Measurements from ENCODE around the gene HLCS.

The HLCS gene

GRCh38 chr21:36729310-36729970 lies 237.0 kb downstream of the HLCS start:
- Histone ChIP-seq H3K27ac (ENCODE audit: low read depth, low read length) (no peak overlapping the region), H3K27me3 (ENCODE audit: control insufficient read depth in 1 of 2, insufficient read depth in 2 of 2, low read length in 2 of 2) (peaks cover 0 to 6% of the 10 kb centered on the region in 2 donors), H3K36me3 (ENCODE audit: insufficient read depth, low read length) (no peaks in the 10 kb centered on the region)

DNA sequence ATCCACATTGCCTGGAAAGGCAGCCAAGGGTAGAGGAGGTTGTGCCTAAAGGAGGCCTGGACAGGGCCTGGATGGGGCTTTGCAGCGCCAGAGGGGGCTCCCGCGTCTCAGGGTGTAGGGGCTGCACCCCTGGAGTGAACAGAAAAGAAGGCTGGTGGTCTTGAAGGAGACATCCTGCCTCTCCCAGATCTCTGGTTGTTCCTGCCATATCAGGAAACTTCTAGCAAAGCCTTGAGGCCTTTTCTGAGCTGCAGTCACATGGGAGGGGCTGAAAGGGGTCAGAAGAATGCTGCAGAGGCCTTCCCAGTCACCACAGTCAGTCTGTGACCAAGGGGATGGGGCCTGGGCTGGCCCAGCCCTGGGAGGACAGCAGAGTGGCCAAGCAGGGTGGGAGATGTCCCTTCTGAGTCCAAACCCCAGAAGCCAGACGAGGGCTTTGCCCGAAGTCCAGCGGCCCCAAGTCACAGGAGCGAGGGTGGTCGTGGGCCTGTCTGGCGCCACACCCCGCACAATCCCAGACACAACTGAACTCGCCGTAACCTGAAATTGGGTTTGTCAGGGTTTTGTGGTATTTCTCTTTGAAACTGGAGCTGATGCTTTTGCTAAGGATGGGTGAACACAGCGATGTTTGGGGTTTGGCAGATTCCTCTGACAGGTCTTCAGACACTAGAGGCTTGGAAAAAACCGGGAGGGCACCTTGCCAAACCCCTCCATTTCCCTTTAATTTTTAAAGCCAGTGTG lies 237.9 kb downstream of the HLCS start:
- H3K4me3 ChIP-seq (ENCODE audit: low read depth in 1 of 2, low read length in 2 of 2): no peak overlapping the region
- H3K27me3 ChIP-seq (ENCODE audit: control insufficient read depth in 1 of 2, insufficient read depth in 2 of 2, low read length in 2 of 2): peaks cover 0 to 4% of the 10 kb centered on the region in 2 donors
- H3K4me1 ChIP-seq (ENCODE audit: insufficient read depth, low read length): no peaks in the 10 kb centered on the region
- no peak overlapping the region for H3K9ac ChIP-seq (ENCODE audit: low read length)
- H3K36me3 ChIP-seq (ENCODE audit: insufficient read depth, low read length): no peaks in the 10 kb centered on the region
- H3K9me3 ChIP-seq (ENCODE audit: low read length): no peaks in the 10 kb centered on the region
- no peak overlapping the region for H3K27ac ChIP-seq (ENCODE audit: low read depth, low read length)

More at GRCh38 chr21:36729310-36729970, 237.0 kb downstream of the HLCS start:
- H3K9ac ChIP-seq (ENCODE audit: low read length): no peak overlapping the region
- no peak overlapping the region for H3K4me3 ChIP-seq (ENCODE audit: low read depth in 1 of 2, low read length in 2 of 2)
- H3K9me3 ChIP-seq (ENCODE audit: low read length): no peaks in the 10 kb centered on the region
- H3K4me1 ChIP-seq (ENCODE audit: insufficient read depth, low read length): no peaks in the 10 kb centered on the region

GRCh38 chr21:36727866-36728265 lies 238.6 kb downstream of the HLCS start:
- no peak overlapping the region for H3K9ac ChIP-seq (ENCODE audit: low read length)
- no peak overlapping the region for H3K4me3 ChIP-seq (ENCODE audit: low read depth in 1 of 2, low read length in 2 of 2)
- peaks cover 0 to 4% of the 10 kb centered on the region in 2 donors for H3K27me3 ChIP-seq (ENCODE audit: control insufficient read depth in 1 of 2, insufficient read depth in 2 of 2, low read length in 2 of 2)
- no peak overlapping the region for H3K27ac ChIP-seq (ENCODE audit: low read depth, low read length)
- H3K36me3 ChIP-seq (ENCODE audit: insufficient read depth, low read length): no peaks in the 10 kb centered on the region
- H3K4me1 ChIP-seq (ENCODE audit: insufficient read depth, low read length): no peaks in the 10 kb centered on the region
- no peaks in the 10 kb centered on the region for H3K9me3 ChIP-seq (ENCODE audit: low read length)

GRCh38 chr21:36725793-36726386 lies 240.6 kb downstream of the HLCS start:
- no peaks in the 10 kb centered on the region for H3K4me1 ChIP-seq (ENCODE audit: insufficient read depth, low read length)
- no peaks in the 10 kb centered on the region for H3K36me3 ChIP-seq (ENCODE audit: insufficient read depth, low read length)
- H3K9ac ChIP-seq (ENCODE audit: low read length): no peak overlapping the region
- H3K4me3 ChIP-seq (ENCODE audit: low read depth in 1 of 2, low read length in 2 of 2): no peak overlapping the region
- H3K27ac ChIP-seq (ENCODE audit: low read depth, low read length): no peak overlapping the region
- no peaks in the 10 kb centered on the region for H3K9me3 ChIP-seq (ENCODE audit: low read length)
- peaks cover 0 to 7% of the 10 kb centered on the region in 2 donors for H3K27me3 ChIP-seq (ENCODE audit: control insufficient read depth in 1 of 2, insufficient read depth in 2 of 2, low read length in 2 of 2)

- Histone ChIP-seq H3K9ac (ENCODE audit: low read length) (no peak overlapping the region), H3K27me3 (ENCODE audit: control insufficient read depth in 1 of 2, insufficient read depth in 2 of 2, low read length in 2 of 2) (peaks cover 0 to 5% of the 10 kb centered on the region in 2 donors), H3K4me1 (ENCODE audit: insufficient read depth, low read length) (no peaks in the 10 kb centered on the region), H3K27ac (ENCODE audit: low read depth, low read length) (no peak overlapping the region), H3K9me3 (ENCODE audit: low read length) (no peaks in the 10 kb centered on the region), H3K36me3 (ENCODE audit: insufficient read depth, low read length) (no peaks in the 10 kb centered on the region), H3K4me3 (ENCODE audit: low read depth in 1 of 2, low read length in 2 of 2) (no peak overlapping the region)
Measured at GRCh38 chr21:36724660-36725059, 241.8 kb downstream of the HLCS start.

DNA sequence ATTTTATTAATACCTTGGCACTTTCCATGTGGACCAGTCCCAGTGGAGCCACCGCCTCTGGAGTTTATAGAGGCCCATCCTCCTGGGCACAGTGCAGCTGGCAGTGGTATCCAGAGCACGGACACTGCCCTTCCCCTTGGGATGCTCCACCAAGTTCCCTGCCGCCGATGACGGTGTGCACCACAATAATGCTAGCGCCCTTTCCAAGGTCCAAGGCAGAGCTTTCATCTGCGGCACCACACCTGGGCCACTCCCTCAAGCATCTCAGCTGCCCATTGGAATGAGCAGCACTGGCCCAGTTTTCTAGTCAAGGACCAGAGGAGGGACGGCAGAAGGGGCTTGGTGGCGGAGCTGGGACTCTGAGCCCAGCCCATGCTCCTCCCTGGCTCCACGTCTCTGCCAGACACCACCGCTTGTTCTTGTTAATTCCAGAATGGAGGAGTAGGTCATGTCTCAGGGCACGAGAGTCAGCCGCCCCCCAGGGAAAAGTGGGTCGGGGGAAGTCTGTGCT lies 243.0 kb downstream of the HLCS start:
- H3K36me3 ChIP-seq (ENCODE audit: insufficient read depth, low read length): no peaks in the 10 kb centered on the region
- no peak overlapping the region for H3K9ac ChIP-seq (ENCODE audit: low read length)
- no peaks in the 10 kb centered on the region for H3K4me1 ChIP-seq (ENCODE audit: insufficient read depth, low read length)
- no peak overlapping the region for H3K27ac ChIP-seq (ENCODE audit: low read depth, low read length)
- no peak overlapping the region for H3K4me3 ChIP-seq (ENCODE audit: low read depth in 1 of 2, low read length in 2 of 2)
- peaks cover 0 to 10% of the 10 kb centered on the region in 2 donors for H3K27me3 ChIP-seq (ENCODE audit: control insufficient read depth in 1 of 2, insufficient read depth in 2 of 2, low read length in 2 of 2)
- no peaks in the 10 kb centered on the region for H3K9me3 ChIP-seq (ENCODE audit: low read length)

DNA sequence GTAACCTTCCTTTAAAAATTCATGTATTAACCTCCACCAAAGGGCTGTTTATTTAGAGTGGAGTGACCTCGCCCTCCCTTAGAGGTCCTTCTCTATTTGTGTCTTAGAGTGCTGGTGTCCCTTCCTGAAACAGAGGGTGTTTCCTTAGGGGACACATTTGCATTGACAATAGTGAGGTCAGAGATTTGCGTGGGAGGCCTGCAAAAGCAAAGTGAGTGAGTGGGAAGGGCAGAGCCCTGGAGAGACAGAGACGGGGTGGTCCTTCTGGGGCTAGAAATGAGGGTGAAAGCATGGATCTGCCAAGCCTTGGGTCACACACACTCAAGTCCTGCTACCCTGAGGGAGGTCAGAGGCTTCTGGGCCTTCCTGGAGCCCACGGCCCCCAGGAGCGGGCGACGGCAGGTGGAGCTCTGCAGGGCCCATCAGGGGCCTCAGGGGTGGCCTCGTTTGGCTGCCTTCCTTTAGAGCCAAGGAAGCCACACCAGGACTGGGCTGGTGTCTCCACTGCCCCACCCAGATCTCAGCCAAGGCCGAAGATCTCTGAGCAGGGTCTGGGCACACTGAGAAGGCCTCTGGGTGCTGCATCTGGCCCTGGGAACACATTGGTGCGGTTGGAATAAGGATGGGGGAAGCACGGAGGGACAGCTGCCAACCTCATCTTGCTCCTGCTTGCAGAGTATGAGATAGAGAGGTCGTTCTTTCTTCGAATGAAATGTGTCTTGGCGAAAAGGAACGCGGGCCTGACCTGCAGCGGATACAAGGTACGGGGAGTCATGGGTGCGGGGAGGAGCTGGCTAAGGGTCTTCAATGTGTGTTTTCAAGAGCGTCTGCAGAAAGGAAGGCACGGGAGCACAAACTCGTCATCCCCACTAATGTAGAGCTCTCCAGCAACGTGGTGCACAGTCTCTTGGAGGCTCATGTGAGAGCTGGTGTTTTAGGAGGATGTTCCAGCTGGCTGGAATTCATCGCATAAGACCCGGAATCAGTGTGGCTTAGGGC lies 243.8 kb downstream of the HLCS start:
- Histone ChIP-seq H3K9me3 (ENCODE audit: low read length) (no peaks in the 10 kb centered on the region), H3K4me1 (ENCODE audit: insufficient read depth, low read length) (no peaks in the 10 kb centered on the region), H3K27me3 (ENCODE audit: control insufficient read depth in 1 of 2, insufficient read depth in 2 of 2, low read length in 2 of 2) (peaks cover 0 to 16% of the 10 kb centered on the region in 2 donors), H3K36me3 (ENCODE audit: insufficient read depth, low read length) (no peaks in the 10 kb centered on the region), H3K4me3 (ENCODE audit: low read depth in 1 of 2, low read length in 2 of 2) (no peak overlapping the region), H3K27ac (ENCODE audit: low read depth, low read length) (no peak overlapping the region), H3K9ac (ENCODE audit: low read length) (no peak overlapping the region)

GRCh38 chr21:36721817-36722216 lies 244.7 kb downstream of the HLCS start:
- H3K36me3 ChIP-seq (ENCODE audit: insufficient read depth, low read length): no peaks in the 10 kb centered on the region
- H3K9me3 ChIP-seq (ENCODE audit: low read length): no peaks in the 10 kb centered on the region
- H3K4me3 ChIP-seq (ENCODE audit: low read depth in 1 of 2, low read length in 2 of 2): no peak overlapping the region
- no peak overlapping the region for H3K9ac ChIP-seq (ENCODE audit: low read length)
- H3K27me3 ChIP-seq (ENCODE audit: control insufficient read depth in 1 of 2, insufficient read depth in 2 of 2, low read length in 2 of 2): peaks cover 3 to 24% of the 10 kb centered on the region in 2 donors
- H3K27ac ChIP-seq (ENCODE audit: low read depth, low read length): no peak overlapping the region
- no peaks in the 10 kb centered on the region for H3K4me1 ChIP-seq (ENCODE audit: insufficient read depth, low read length)

GRCh38 chr21:36719614-36720013 lies 246.9 kb downstream of the HLCS start:
- Histone ChIP-seq H3K4me3 (ENCODE audit: low read depth in 1 of 2, low read length in 2 of 2) (no peak overlapping the region), H3K9ac (ENCODE audit: low read length) (no peak overlapping the region), H3K4me1 (ENCODE audit: insufficient read depth, low read length) (no peaks in the 10 kb centered on the region), H3K9me3 (ENCODE audit: low read length) (no peaks in the 10 kb centered on the region), H3K27me3 (ENCODE audit: control insufficient read depth in 1 of 2, insufficient read depth in 2 of 2, low read length in 2 of 2) (peaks cover 11 to 36% of the 10 kb centered on the region in 2 donors), H3K36me3 (ENCODE audit: insufficient read depth, low read length) (no peaks in the 10 kb centered on the region), H3K27ac (ENCODE audit: low read depth, low read length) (no peak overlapping the region)

DNA sequence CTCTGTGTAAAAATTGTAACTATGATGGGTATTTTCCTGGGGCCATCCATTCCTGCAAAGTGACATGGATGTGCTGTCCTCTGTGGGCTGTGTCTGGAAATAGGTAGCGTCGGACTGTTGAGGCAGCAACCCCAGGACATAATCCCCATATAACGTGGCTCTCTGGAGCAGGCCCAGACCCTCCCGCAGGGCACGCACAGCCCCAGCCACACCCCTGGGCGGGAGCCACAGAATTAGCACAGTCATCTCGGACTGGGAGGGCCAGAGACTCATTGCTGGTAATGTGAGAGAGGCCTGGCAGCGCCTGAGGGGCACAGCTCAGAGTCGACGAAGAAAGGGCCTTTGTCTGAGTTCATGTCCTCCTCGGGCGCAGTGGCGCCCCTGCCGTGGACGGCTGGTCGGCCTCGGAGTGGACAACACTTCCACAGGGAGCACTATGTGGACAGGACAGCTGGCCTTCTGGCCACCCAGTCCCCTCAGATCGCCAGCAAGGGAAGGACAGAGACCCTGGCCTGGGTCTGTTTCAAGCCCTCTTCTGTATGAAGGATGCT lies 247.4 kb downstream of the HLCS start:
- H3K9me3 ChIP-seq (ENCODE audit: low read length): no peaks in the 10 kb centered on the region
- H3K4me1 ChIP-seq (ENCODE audit: insufficient read depth, low read length): no peaks in the 10 kb centered on the region
- no peak overlapping the region for H3K9ac ChIP-seq (ENCODE audit: low read length)
- H3K27ac ChIP-seq (ENCODE audit: low read depth, low read length): no peak overlapping the region
- peaks cover 17 to 36% of the 10 kb centered on the region in 2 donors for H3K27me3 ChIP-seq (ENCODE audit: control insufficient read depth in 1 of 2, insufficient read depth in 2 of 2, low read length in 2 of 2)
- H3K36me3 ChIP-seq (ENCODE audit: insufficient read depth, low read length): no peaks in the 10 kb centered on the region
- no peak overlapping the region for H3K4me3 ChIP-seq (ENCODE audit: low read depth in 1 of 2, low read length in 2 of 2)
